ENCODE data around the gene HS6ST1.

DNA sequence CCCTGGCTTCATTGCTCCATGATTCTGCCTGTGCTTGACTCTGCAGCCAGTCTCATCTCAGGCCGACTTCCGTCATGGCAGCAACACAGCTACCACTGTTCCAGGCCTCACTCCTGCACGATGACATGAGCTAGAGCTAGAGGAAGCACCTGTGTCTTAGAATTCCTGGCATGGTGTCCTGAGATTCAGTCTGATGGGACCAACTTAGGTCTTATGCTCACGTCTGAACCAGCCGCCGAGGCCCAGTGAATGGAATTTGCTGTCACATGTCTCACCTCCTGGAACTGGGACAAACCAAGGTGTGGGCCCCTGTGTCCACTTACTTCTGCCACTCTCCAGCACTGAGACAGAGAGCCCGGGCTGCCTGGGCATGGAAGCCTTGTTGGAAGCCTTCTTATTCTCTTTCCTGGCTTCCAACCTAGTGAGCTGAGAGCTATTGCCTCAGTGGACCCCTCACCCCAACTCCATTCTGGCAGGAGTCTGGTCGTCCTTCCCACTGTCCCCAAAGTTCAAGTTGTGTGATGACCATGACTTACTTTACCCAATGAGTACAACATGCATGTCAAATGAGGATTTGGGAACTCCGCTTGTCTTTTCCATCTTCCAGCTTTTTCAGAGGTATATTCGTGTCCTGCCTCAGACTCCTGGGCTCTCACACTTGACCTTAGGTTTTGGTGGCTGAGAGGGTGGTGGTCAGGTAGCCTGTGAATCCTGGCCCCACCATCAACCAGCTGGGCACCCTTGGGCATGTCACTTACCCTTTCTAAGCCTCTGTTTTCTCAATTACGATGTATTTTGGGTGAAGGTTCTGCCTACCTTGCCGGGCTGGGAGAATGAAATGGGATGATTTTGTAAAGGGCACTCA lies 39.1 kb upstream of the HS6ST1 start:
- TF ChIP-seq, protein P1, sequence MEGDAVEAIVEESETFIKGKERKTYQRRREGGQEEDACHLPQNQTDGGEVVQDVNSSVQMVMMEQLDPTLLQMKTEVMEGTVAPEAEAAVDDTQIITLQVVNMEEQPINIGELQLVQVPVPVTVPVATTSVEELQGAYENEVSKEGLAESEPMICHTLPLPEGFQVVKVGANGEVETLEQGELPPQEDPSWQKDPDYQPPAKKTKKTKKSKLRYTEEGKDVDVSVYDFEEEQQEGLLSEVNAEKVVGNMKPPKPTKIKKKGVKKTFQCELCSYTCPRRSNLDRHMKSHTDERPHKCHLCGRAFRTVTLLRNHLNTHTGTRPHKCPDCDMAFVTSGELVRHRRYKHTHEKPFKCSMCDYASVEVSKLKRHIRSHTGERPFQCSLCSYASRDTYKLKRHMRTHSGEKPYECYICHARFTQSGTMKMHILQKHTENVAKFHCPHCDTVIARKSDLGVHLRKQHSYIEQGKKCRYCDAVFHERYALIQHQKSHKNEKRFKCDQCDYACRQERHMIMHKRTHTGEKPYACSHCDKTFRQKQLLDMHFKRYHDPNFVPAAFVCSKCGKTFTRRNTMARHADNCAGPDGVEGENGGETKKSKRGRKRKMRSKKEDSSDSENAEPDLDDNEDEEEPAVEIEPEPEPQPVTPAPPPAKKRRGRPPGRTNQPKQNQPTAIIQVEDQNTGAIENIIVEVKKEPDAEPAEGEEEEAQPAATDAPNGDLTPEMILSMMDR (IDR thresholded peaks at IDR 0.05): no peak
- TF ChIP-seq POLR2AphosphoS5 (IDR thresholded peaks at IDR 0.05; ENCODE audit: low read depth, low read length): no peak
- TF ChIP-seq, protein P2, sequence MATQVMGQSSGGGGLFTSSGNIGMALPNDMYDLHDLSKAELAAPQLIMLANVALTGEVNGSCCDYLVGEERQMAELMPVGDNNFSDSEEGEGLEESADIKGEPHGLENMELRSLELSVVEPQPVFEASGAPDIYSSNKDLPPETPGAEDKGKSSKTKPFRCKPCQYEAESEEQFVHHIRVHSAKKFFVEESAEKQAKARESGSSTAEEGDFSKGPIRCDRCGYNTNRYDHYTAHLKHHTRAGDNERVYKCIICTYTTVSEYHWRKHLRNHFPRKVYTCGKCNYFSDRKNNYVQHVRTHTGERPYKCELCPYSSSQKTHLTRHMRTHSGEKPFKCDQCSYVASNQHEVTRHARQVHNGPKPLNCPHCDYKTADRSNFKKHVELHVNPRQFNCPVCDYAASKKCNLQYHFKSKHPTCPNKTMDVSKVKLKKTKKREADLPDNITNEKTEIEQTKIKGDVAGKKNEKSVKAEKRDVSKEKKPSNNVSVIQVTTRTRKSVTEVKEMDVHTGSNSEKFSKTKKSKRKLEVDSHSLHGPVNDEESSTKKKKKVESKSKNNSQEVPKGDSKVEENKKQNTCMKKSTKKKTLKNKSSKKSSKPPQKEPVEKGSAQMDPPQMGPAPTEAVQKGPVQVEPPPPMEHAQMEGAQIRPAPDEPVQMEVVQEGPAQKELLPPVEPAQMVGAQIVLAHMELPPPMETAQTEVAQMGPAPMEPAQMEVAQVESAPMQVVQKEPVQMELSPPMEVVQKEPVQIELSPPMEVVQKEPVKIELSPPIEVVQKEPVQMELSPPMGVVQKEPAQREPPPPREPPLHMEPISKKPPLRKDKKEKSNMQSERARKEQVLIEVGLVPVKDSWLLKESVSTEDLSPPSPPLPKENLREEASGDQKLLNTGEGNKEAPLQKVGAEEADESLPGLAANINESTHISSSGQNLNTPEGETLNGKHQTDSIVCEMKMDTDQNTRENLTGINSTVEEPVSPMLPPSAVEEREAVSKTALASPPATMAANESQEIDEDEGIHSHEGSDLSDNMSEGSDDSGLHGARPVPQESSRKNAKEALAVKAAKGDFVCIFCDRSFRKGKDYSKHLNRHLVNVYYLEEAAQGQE (IDR thresholded peaks at IDR 0.05; ENCODE audit: insufficient read depth in 1 of 2, low read depth in 2 of 2, low read length in 1 of 2): no peak

All from Panc1 (cell line).